Mesendoderm (in vitro differentiated cells): ENCODE results near the gene TWF2.

Source experiments
- DNase-seq: peaks from one replicate; pipeline ENCODE4 v3.0.0; 2013
- H2AK5ac ChIP-seq: 2 replicates; pipeline ENCODE4 v1.6.1; 2013; ENCODE audit warnings: low read length, inconsistent platforms
- H2BK120ac ChIP-seq: 2 replicates; pipeline ENCODE4 v1.6.1; 2013; ENCODE audit warnings: low read depth, mild to moderate bottlenecking, low read length, moderate library complexity, mixed read lengths
- H2BK15ac ChIP-seq: replicated peaks from 2 replicates; pipeline ENCODE4 v1.6.1; 2013; ENCODE audit warnings: low read depth, mild to moderate bottlenecking, moderate library complexity
- H2BK5ac ChIP-seq: 2 replicates; pipeline ENCODE4 v1.6.1; 2013; ENCODE audit warnings: low read length, inconsistent platforms
- H3K18ac ChIP-seq: 2 replicates; pipeline ENCODE4 v1.6.1; 2013; ENCODE audit warnings: mild to moderate bottlenecking, low read length, mixed read lengths
- H3K23ac ChIP-seq: one replicate; pipeline ENCODE4 v1.6.1; 2013; ENCODE audit warnings: low read length
- H3K27ac ChIP-seq: 2 replicates; pipeline ENCODE4 v1.5.1; 2013; ENCODE audit warnings: low read depth, mild to moderate bottlenecking, inconsistent platforms, low read length, moderate library complexity
- H3K27me3 ChIP-seq: 2 replicates; pipeline ENCODE4 v1.6.1; 2013; ENCODE audit warnings: low read length, control low read depth, mild to moderate bottlenecking, inconsistent platforms; ENCODE audit not compliant: insufficient read depth, poor library complexity
- H3K36me3 ChIP-seq: 2 replicates; pipeline ENCODE4 v1.6.1; 2013; ENCODE audit warnings: low read length, inconsistent platforms; ENCODE audit not compliant: control insufficient read depth, insufficient read depth
- H3K4ac ChIP-seq: one replicate; pipeline ENCODE4 v1.6.1; 2013; ENCODE audit warnings: low read depth, mild to moderate bottlenecking, low read length, moderate library complexity
- H3K4me1 ChIP-seq: 2 replicates; pipeline ENCODE4 v1.6.1; 2013; ENCODE audit warnings: low read depth, low read length, inconsistent platforms; ENCODE audit not compliant: control insufficient read depth
- H3K4me2 ChIP-seq: 2 replicates; pipeline ENCODE4 v1.6.1; 2013; ENCODE audit warnings: low read length
- H3K4me3 ChIP-seq: 2 replicates; pipeline ENCODE4 v1.5.1; 2013; ENCODE audit warnings: mild to moderate bottlenecking, low read length
- H3K56ac ChIP-seq: one replicate; pipeline ENCODE4 v1.6.1; 2013; ENCODE audit warnings: low read length
- H3K79me1 ChIP-seq: 2 replicates; pipeline ENCODE4 v1.6.1; 2013; ENCODE audit warnings: low read length, inconsistent platforms
- H3K79me2 ChIP-seq: 2 replicates; pipeline ENCODE4 v1.6.1; 2013; ENCODE audit warnings: mild to moderate bottlenecking, low read length; ENCODE audit not compliant: control insufficient read depth, insufficient read depth
- H3K9ac ChIP-seq: 2 replicates; pipeline ENCODE4 v1.6.1; 2013; ENCODE audit warnings: low read length, inconsistent platforms
- H4K5ac ChIP-seq: one replicate; pipeline ENCODE4 v1.6.1; 2013; ENCODE audit warnings: low read length
- H4K8ac ChIP-seq: one replicate; pipeline ENCODE4 v1.6.1; 2013; ENCODE audit warnings: low read depth, mild to moderate bottlenecking, control low read depth, low read length, moderate library complexity
- WGBS: extraction: QIAGEN DNeasy Blood & Tissue Kit; methylation state at CpG from one replicate; pipeline ENCODE4 v1.1.7; 2013; ENCODE audit warnings: low lambda C conversion rate, missing lambda C conversion rate; ENCODE audit not compliant: insufficient coverage; ENCODE audit errors: extremely low coverage; 5-methylcytosine and 5-hydroxymethylcytosine counted together

TWF2 gene

DNA sequence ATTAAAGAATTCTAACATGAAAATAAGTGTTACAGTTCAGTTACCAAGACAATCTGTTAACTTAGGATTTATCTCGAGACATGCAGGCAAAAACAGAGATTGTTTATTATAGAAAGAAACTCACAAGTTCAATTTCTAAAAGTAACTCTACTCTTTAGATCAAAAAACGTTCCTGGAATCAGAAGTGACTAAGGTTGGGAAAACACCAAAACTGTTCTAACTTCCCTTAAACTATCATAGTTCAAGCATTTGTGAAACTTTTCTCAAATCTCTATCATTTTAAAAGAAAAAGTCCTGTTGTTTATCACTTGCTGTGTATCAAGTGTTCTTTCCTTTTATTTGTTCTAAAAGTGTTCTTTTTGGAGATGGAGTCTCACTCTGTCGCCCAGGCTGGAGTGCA, 30.8 kb upstream of the TWF2 start:
- H3K27me3 ChIP-seq, result no peaks in the 10 kb centered on the region
- no CpG with 5 or more reads among the region's 3 CpGs for WGBS
- H2BK5ac ChIP-seq, result no peak overlapping the region
- no peaks in the 10 kb centered on the region for H3K4me1 ChIP-seq
- no peak overlapping the region for H3K56ac ChIP-seq
- no peak for DNase-seq
- H3K4me2 ChIP-seq, result no peak overlapping the region
- H2AK5ac ChIP-seq, result no peak overlapping the region
- H3K9ac ChIP-seq, result no peak overlapping the region
- peaks cover 15% of the 10 kb centered on the region for H3K36me3 ChIP-seq
- no peak overlapping the region for H2BK15ac ChIP-seq
- H3K27ac ChIP-seq, result no peak overlapping the region
- H3K79me2 ChIP-seq, result peaks cover 53% of the 10 kb centered on the region
- no peak overlapping the region for H4K8ac ChIP-seq
- no peak overlapping the region for H3K18ac ChIP-seq
- H2BK120ac ChIP-seq, result no peak overlapping the region
- H3K23ac ChIP-seq, result no peak overlapping the region
- H4K5ac ChIP-seq, result no peak overlapping the region
- H3K79me1 ChIP-seq, result peaks cover 14% of the 10 kb centered on the region
- H3K4me3 ChIP-seq, result no peak overlapping the region
- H3K4ac ChIP-seq, result no peak overlapping the region

GRCh38 chr3:52268036-52268435, 29.1 kb upstream of the TWF2 start:
- Histone ChIP-seq H3K27ac (no peak overlapping the region), H3K79me1 (peaks cover 19% of the 10 kb centered on the region), H3K36me3 (peaks cover 16% of the 10 kb centered on the region), H2BK15ac (no peak overlapping the region), H3K4me2 (no peak overlapping the region), H3K56ac (no peak overlapping the region), H4K5ac (no peak overlapping the region), H3K23ac (no peak overlapping the region), H2BK120ac (no peak overlapping the region), H3K4me3 (no peak overlapping the region), H3K79me2 (peaks cover 35% of the 10 kb centered on the region), H2BK5ac (no peak overlapping the region), H2AK5ac (no peak overlapping the region), H3K9ac (no peak overlapping the region), H3K4ac (no peak overlapping the region), H3K4me1 (no peaks in the 10 kb centered on the region), H3K18ac (no peak overlapping the region), H4K8ac (no peak overlapping the region), H3K27me3 (no peaks in the 10 kb centered on the region)
- no peak for DNase-seq
- no CpG with 5 or more reads among the region's 7 CpGs for WGBS

GRCh38 chr3:52265387-52265786, 26.4 kb upstream of the TWF2 start:
- Histone ChIP-seq H3K27me3 (no peaks in the 10 kb centered on the region), H3K36me3 (peaks cover 11% of the 10 kb centered on the region), H3K9ac (no peak overlapping the region), H3K79me1 (peaks cover 13% of the 10 kb centered on the region), H3K56ac (no peak overlapping the region), H3K4me1 (no peaks in the 10 kb centered on the region), H3K79me2 (peaks cover 12% of the 10 kb centered on the region), H3K4ac (no peak overlapping the region), H3K4me2 (no peak overlapping the region), H2BK120ac (no peak overlapping the region), H4K5ac (no peak overlapping the region), H3K4me3 (no peak overlapping the region), H4K8ac (no peak overlapping the region), H3K18ac (no peak overlapping the region), H3K27ac (no peak overlapping the region), H2AK5ac (no peak overlapping the region), H2BK5ac (no peak overlapping the region), H2BK15ac (no peak overlapping the region), H3K23ac (no peak overlapping the region)
- no CpG with 5 or more reads among the region's 6 CpGs for WGBS
- DNase-seq, result no peak

- Histone ChIP-seq H3K4ac (no peak overlapping the region), H3K9ac (no peak overlapping the region), H3K23ac (no peak overlapping the region), H4K8ac (no peak overlapping the region), H3K18ac (no peak overlapping the region), H3K79me2 (no peaks in the 10 kb centered on the region), H3K56ac (no peak overlapping the region), H2BK15ac (no peak overlapping the region), H3K4me3 (no peak overlapping the region), H4K5ac (no peak overlapping the region), H3K4me1 (no peaks in the 10 kb centered on the region), H2AK5ac (no peak overlapping the region), H3K36me3 (peaks cover 18% of the 10 kb centered on the region), H3K27me3 (no peaks in the 10 kb centered on the region), H3K79me1 (peaks cover 9% of the 10 kb centered on the region), H2BK5ac (no peak overlapping the region), H2BK120ac (no peak overlapping the region), H3K4me2 (no peak overlapping the region), H3K27ac (no peak overlapping the region)
- DNase-seq, result no peak
These were observed 23.5 kb upstream of the TWF2 start for GRCh38 chr3:52262447-52262846.

DNA sequence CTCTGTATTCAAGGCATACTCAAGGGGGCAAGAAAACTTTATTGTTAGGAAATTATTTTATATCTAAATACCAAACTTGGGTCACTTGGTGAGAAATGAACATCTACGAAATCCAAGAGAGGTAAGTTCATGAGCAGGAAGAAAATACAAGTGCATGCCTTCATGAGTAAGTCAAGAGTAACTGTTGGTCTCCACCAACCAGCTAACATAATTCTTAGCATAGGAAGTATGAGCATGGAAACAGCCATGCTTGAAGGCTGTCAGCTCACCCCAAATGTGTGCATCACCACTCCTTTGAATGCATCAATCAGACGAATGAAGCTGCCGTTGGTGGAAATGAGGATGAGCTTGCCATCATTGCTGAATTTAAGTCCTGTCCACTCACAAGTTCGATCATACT, 20.5 kb upstream of the TWF2 start:
- Histone ChIP-seq H4K8ac (no peak overlapping the region), H2BK120ac (no peak overlapping the region), H3K79me2 (no peaks in the 10 kb centered on the region), H3K4me2 (no peak overlapping the region), H2AK5ac (no peak overlapping the region), H3K4ac (no peak overlapping the region), H2BK5ac (no peak overlapping the region), H3K4me3 (no peak overlapping the region), H3K9ac (no peak overlapping the region), H3K18ac (no peak overlapping the region), H3K36me3 (peaks cover 18% of the 10 kb centered on the region), H3K27me3 (no peaks in the 10 kb centered on the region), H4K5ac (no peak overlapping the region), H3K23ac (no peak overlapping the region), H2BK15ac (no peak overlapping the region), H3K79me1 (peaks cover 6% of the 10 kb centered on the region), H3K27ac (no peak overlapping the region), H3K4me1 (no peaks in the 10 kb centered on the region), H3K56ac (no peak overlapping the region)
- no peak for DNase-seq
- no CpG with 5 or more reads among the region's 4 CpGs for WGBS

GRCh38 chr3:52259035-52259434, 20.1 kb upstream of the TWF2 start:
- Histone ChIP-seq H2AK5ac (no peak overlapping the region), H3K4ac (no peak overlapping the region), H3K4me2 (no peak overlapping the region), H4K8ac (no peak overlapping the region), H3K79me1 (peaks cover 6% of the 10 kb centered on the region), H3K56ac (no peak overlapping the region), H4K5ac (no peak overlapping the region), H3K79me2 (no peaks in the 10 kb centered on the region), H3K18ac (no peak overlapping the region), H2BK120ac (no peak overlapping the region), H2BK5ac (no peak overlapping the region), H3K27ac (no peak overlapping the region), H2BK15ac (no peak overlapping the region), H3K9ac (no peak overlapping the region), H3K23ac (no peak overlapping the region), H3K4me3 (no peak overlapping the region), H3K27me3 (no peaks in the 10 kb centered on the region), H3K36me3 (peaks cover 18% of the 10 kb centered on the region), H3K4me1 (no peaks in the 10 kb centered on the region)
- WGBS, result no CpG with 5 or more reads among the region's 1 CpG
- no peak for DNase-seq
